Measurements from ENCODE around the gene GALK2. TPM values are rescaled to one million over a fixed set of nuclear protein-coding genes. Genes with fewer than 3 reads are reported as not detected.

GALK2 gene
- total and polyA plus RNA-seq, 2 of the 4 experiments (the other 2 are of a cell fraction), result 27.0 to 63.6 TPM

DNA sequence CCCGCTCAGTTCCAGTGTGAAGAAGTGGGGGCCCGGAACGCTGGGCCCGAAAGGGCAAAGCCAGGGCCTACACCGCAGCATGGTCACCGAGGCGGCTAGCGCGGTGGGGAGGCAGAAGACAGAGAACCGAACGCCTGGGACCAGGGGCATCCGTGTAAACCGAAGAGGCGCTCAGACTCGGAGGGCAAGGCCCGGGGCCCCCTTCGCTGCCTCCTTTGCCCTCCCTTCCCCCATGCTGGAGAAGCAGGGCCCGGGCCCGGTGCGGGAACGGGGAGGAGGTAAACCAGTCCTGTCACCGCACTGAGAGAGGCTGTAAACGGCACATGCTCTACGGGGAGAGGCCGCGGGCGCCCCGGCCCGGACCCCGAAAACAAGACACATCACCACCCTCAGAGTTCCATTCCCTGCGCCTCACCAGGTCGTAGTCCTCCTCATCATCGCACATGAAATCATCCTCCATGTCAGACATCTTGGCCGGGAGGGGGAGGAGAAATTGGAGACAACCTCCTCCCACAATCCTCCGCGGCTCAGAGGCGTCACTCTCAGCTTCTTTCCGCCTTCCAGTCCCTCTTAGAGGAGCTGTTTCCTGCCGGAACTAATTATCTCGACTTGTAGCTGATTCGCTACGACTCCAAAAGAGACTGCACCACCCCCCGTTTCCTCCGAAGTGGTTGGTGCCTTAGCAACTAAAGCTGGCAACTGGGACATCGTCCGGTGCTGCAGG is 14.8 kb upstream of the GALK2 start, which contains the start of gene COPS2:
TSS of gene COPS2 (minus strand) at position 490 of the 724 bp plus-strand sequence. CDS start at position 469, 21 bp downstream.
- Histone ChIP-seq H3K4ac (ENCODE audit: low read depth, low read length) (peak within 1 kb of the TSS; percentile 76), H4K5ac (ENCODE audit: low read depth, low read length) (peak within 1 kb of the TSS; percentile 90), H3K4me1 (ENCODE audit: control insufficient read depth, insufficient read depth, low read length) (no peaks in the 10 kb centered on the region), H3K23ac (ENCODE audit: low read depth, low read length) (peak within 1 kb of the TSS; percentile 87), H3K4me2 (ENCODE audit: low read depth, low read length) (peak within 1 kb of the TSS; percentile 85), H2AK9ac (replicated peaks; ENCODE audit: low read depth, low read length, poor library complexity) (peak within 1 kb of the TSS; percentile 92), H2BK120ac (ENCODE audit: low read depth, low read length) (peak within 1 kb of the TSS; percentile 5; the same call in 1 of the 2 replicates), H3K9me3 (ENCODE audit: control insufficient read depth, insufficient read depth, low read length) (no peaks in the 10 kb centered on the region), H3K18ac (ENCODE audit: low read depth, low read length) (peak within 1 kb of the TSS; percentile 61), H2BK5ac (ENCODE audit: low read depth, low read length, poor library complexity, severe bottlenecking) (peak within 1 kb of the TSS; percentile 82), H2BK20ac (ENCODE audit: low read depth, low read length) (no peak within 1 kb of the TSS), H4K91ac (ENCODE audit: insufficient read depth, low read depth, low read length) (peak within 1 kb of the TSS; percentile 43), H2BK15ac (ENCODE audit: low read depth, low read length) (peak within 1 kb of the TSS; percentile 33; the same call in 1 of the 3 replicates), H3K9ac (ENCODE audit: low read depth, low read length) (peak within 1 kb of the TSS; percentile 96), H3K56ac (ENCODE audit: extremely low read depth, insufficient read depth, low read length) (peak within 1 kb of the TSS; percentile 83), H4K8ac (ENCODE audit: low read depth in 2 of 2, low read length in 2 of 2) (peak within 1 kb of the TSS; percentile 11 to 91), H3K36me3 (ENCODE audit: control insufficient read depth, insufficient read depth, low read length) (no peaks in the 10 kb centered on the region), H3K79me1 (ENCODE audit: low read depth in 1 of 2, low read length in 2 of 2) (peaks cover 9 to 31% of the 10 kb centered on the region in 2 experiments), H3K4me3 (ENCODE audit: insufficient read depth, low read depth, low read length) (peak within 1 kb of the TSS; percentile 70), H3K9me1 (ENCODE audit: insufficient read depth, low read length) (no peaks in the 10 kb centered on the region; the same call in 1 of the 2 replicates), H3K14ac (replicated peaks; ENCODE audit: low read depth, low read length) (peak within 1 kb of the TSS; percentile 88), H3K27ac (ENCODE audit: insufficient read depth, low read length) (peak within 1 kb of the TSS; percentile 78), H4K20me1 (ENCODE audit: insufficient read depth, low read length) (peaks cover 32% of the 10 kb centered on the region; the same call in 1 of the 2 replicates), H2AFZ (replicated peaks; ENCODE audit: low read length, poor library complexity) (peak within 1 kb of the TSS; percentile 97), H2AK5ac (ENCODE audit: low read depth, low read length) (peak within 1 kb of the TSS; percentile 6), H3K27me3 (ENCODE audit: control insufficient read depth, insufficient read depth, low read length) (no peaks in the 10 kb centered on the region)
- 1% methylated on average over 18 of the region's 46 CpGs; no CpG with 5 or more reads in 1 of the 2 experiments for WGBS, 2 experiments (ENCODE audit: extremely low coverage in 2 of 2, insufficient read length in 1 of 2)
- intact Hi-C loops (cut with micrococcal nuclease) (loop anchor here (2.0 to 10.0 kb wide), 4 partner anchors 268 to 982 kb away; partner anchors contain the start of gene FGF7), dilution Hi-C loops (cut with HindIII; ENCODE audit: low sequenced_read_pairs, unreplicated experiment) (no loop called here), in situ Hi-C loops (cut with MboI; ENCODE audit: low sequenced_read_pairs) (no loop called here)
- ChIA-PET CTCF (interaction anchor here (0.6 to 0.7 kb wide), 2 partner anchors 180 to 732 kb away, joined by 3 to 6 read pairs; no protein-coding TSS in a partner anchor), POLR2A (ENCODE audit: unreplicated experiment) (interaction anchor here (1.3 kb wide), 1 partner anchor 72 kb away, joined by 3 read pairs; no protein-coding TSS in a partner anchor)
- ATAC-seq (ENCODE audit: low read depth) (peak; percentile 97), DNase-seq (peak; percentile 99)
- no TSS peak for BruUV-seq (replicated peaks)
- TF ChIP-seq MAFK (IDR thresholded peaks at IDR 0.05; ENCODE audit: low read depth, low read length), result 0 out of 2 replicates have a peak, but pooled peaks have one; percentile 1
- TF ChIP-seq RFX5 (IDR thresholded peaks at IDR 0.05; ENCODE audit: low read depth, low read length), result 0 out of 2 replicates have a peak, but pooled peaks have one; percentile 39
- TF ChIP-seq CHD1 (IDR thresholded peaks at IDR 0.05; ENCODE audit: low read depth, low read length), result peak; percentile 42; the same call in 1 of the 2 replicates
- TF ChIP-seq POLR2A (IDR thresholded peaks at IDR 0.05; ENCODE audit: low read depth, low read length), result peak; percentile 86
- TF ChIP-seq MXI1 (IDR thresholded peaks at IDR 0.05; ENCODE audit: borderline replicate concordance, low read depth, low read length), result peak; percentile 79; the same call in 1 of the 2 replicates
- TF ChIP-seq MAZ (IDR thresholded peaks at IDR 0.05; ENCODE audit: borderline replicate concordance, low read depth, low read length), result peak; percentile 97
- peak; percentile 30; the same call in 1 of the 2 replicates for TF ChIP-seq BHLHE40 (IDR thresholded peaks at IDR 0.05; ENCODE audit: low read depth, low read length)
- TF ChIP-seq NFE2L2 (IDR thresholded peaks at IDR 0.05; ENCODE audit: low read depth, low read length), result no peak
- peak; percentile 52 for TF ChIP-seq RCOR1 (IDR thresholded peaks at IDR 0.05; ENCODE audit: insufficient replicate concordance, low read length)
- TF ChIP-seq RAD21 (IDR thresholded peaks at IDR 0.05; ENCODE audit: low read length), result no peak
- TF ChIP-seq CEBPB (IDR thresholded peaks at IDR 0.05; ENCODE audit: low read depth, low read length), result no peak
- TF ChIP-seq, protein P1, sequence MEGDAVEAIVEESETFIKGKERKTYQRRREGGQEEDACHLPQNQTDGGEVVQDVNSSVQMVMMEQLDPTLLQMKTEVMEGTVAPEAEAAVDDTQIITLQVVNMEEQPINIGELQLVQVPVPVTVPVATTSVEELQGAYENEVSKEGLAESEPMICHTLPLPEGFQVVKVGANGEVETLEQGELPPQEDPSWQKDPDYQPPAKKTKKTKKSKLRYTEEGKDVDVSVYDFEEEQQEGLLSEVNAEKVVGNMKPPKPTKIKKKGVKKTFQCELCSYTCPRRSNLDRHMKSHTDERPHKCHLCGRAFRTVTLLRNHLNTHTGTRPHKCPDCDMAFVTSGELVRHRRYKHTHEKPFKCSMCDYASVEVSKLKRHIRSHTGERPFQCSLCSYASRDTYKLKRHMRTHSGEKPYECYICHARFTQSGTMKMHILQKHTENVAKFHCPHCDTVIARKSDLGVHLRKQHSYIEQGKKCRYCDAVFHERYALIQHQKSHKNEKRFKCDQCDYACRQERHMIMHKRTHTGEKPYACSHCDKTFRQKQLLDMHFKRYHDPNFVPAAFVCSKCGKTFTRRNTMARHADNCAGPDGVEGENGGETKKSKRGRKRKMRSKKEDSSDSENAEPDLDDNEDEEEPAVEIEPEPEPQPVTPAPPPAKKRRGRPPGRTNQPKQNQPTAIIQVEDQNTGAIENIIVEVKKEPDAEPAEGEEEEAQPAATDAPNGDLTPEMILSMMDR (conservative IDR thresholded peaks at IDR 0.05; ENCODE audit: low read depth, low read length), result no peak
- TF ChIP-seq, protein P2, sequence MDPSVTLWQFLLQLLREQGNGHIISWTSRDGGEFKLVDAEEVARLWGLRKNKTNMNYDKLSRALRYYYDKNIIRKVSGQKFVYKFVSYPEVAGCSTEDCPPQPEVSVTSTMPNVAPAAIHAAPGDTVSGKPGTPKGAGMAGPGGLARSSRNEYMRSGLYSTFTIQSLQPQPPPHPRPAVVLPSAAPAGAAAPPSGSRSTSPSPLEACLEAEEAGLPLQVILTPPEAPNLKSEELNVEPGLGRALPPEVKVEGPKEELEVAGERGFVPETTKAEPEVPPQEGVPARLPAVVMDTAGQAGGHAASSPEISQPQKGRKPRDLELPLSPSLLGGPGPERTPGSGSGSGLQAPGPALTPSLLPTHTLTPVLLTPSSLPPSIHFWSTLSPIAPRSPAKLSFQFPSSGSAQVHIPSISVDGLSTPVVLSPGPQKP (IDR thresholded peaks at IDR 0.05; ENCODE audit: borderline replicate concordance, low read depth, low read length), result no peak
